Activated CD8-positive, alpha-beta T cell treated with anti-CD3 and anti-CD28 coated beads for 36 hours (primary cell): Measurements from ENCODE around the gene GPC5. TPM values are rescaled to one million over a fixed set of nuclear protein-coding genes. Genes with fewer than 3 reads are reported as not detected.

Experiments
- ATAC-seq: fragments of 200-7000 bp; cut with Tn5 transposase; one replicate; pipeline ENCODE4 v1.10.0; 2021; ENCODE audit warnings: mild to moderate bottlenecking, moderate library complexity
- CTCF ChIA-PET: fragments of 350-600 bp; sonication (Branson Sonifier 250); formaldehyde crosslinking; loops from one replicate; lab custom pipeline; 2021; ENCODE audit warnings: antibody characterized with exemption; lab: Charles Lee
- POLR2A ChIA-PET: fragments of 350-600 bp; sonication (Branson Sonifier 250); formaldehyde crosslinking; loops from one replicate; lab custom pipeline; 2021; ENCODE audit warnings: antibody characterized with exemption; lab: Charles Lee
- DNase-seq: peaks from one replicate; pipeline ENCODE4 v3.0.0-alpha.2; 2020
- H3K27ac Mint-ChIP-seq: one replicate; pipeline ENCODE4 v1.8.0; 2021; ENCODE audit warnings: mild to moderate bottlenecking, mixed read lengths
- H3K27me3 Mint-ChIP-seq: one replicate; pipeline ENCODE4 v1.8.0; 2021; ENCODE audit warnings: mixed read lengths
- H3K36me3 Mint-ChIP-seq: one replicate; pipeline ENCODE4 v1.8.0; 2021; ENCODE audit warnings: low read depth, mixed read lengths
- H3K4me1 Mint-ChIP-seq: one replicate; pipeline ENCODE4 v1.8.0; 2021; ENCODE audit warnings: low read depth, mixed read lengths
- H3K4me3 Mint-ChIP-seq: one replicate; pipeline ENCODE4 v1.8.0; 2021; ENCODE audit warnings: mild to moderate bottlenecking, moderate library complexity, mixed read lengths
- H3K9me3 Mint-ChIP-seq: one replicate; pipeline ENCODE4 v1.8.0; 2021; ENCODE audit warnings: mixed read lengths
- intact Hi-C: fragments of 100-400 bp; cut with micrococcal nuclease; formaldehyde crosslinking; loops from one replicate; pipeline ENCODE4 v1.10.0; 2022
- total RNA-seq, 2 experiments: library from RNA; stranded (reverse); gene quantifications; one replicate each; pipeline ENCODE4 v1.2.3, GENCODE V29; 2021
- TF ChIP-seq, protein P1 (sequence below): fragments of 200-600 bp; IDR thresholded peaks from one replicate; pipeline ENCODE4 v1.8.0; 2022; ENCODE audit warnings: antibody characterized with exemption, mild to moderate bottlenecking

Gene GPC5
- total RNA-seq, 2 experiments from 2014 or later, result 0.13 to 0.14 TPM

DNA sequence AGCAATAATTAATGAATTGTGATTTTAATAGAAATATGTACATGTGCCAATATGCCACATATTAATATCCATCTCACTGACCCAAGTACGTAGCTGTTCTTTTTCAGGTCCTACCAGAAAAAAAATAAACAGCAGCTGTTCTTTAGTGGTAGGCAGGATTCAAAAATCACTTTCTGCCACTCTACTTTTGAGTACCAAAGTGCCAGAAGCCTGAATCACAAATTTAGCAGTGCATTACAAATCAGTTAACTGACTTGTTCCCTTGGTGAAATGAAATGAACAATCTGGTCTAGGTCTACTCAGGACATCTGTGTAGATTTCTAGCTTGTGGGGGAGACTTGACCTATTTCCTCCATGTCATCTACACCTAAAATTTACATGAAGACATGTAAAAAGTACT lies 1052.6 kb downstream of the GPC5 start:
- no peaks in the 10 kb centered on the region for H3K4me1 Mint-ChIP-seq
- no peaks in the 10 kb centered on the region for H3K36me3 Mint-ChIP-seq
- no peaks in the 10 kb centered on the region for H3K27me3 Mint-ChIP-seq
- ATAC-seq (no peak), DNase-seq (no peak)
- ChIA-PET CTCF (no interaction called here), POLR2A (no interaction called here)
- H3K27ac Mint-ChIP-seq, result no peak overlapping the region
- peaks cover 6% of the 10 kb centered on the region for H3K9me3 Mint-ChIP-seq
- intact Hi-C loops, result no loop called here
- TF ChIP-seq, protein P1, sequence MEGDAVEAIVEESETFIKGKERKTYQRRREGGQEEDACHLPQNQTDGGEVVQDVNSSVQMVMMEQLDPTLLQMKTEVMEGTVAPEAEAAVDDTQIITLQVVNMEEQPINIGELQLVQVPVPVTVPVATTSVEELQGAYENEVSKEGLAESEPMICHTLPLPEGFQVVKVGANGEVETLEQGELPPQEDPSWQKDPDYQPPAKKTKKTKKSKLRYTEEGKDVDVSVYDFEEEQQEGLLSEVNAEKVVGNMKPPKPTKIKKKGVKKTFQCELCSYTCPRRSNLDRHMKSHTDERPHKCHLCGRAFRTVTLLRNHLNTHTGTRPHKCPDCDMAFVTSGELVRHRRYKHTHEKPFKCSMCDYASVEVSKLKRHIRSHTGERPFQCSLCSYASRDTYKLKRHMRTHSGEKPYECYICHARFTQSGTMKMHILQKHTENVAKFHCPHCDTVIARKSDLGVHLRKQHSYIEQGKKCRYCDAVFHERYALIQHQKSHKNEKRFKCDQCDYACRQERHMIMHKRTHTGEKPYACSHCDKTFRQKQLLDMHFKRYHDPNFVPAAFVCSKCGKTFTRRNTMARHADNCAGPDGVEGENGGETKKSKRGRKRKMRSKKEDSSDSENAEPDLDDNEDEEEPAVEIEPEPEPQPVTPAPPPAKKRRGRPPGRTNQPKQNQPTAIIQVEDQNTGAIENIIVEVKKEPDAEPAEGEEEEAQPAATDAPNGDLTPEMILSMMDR, result no peak
- H3K4me3 Mint-ChIP-seq, result no peak overlapping the region

DNA sequence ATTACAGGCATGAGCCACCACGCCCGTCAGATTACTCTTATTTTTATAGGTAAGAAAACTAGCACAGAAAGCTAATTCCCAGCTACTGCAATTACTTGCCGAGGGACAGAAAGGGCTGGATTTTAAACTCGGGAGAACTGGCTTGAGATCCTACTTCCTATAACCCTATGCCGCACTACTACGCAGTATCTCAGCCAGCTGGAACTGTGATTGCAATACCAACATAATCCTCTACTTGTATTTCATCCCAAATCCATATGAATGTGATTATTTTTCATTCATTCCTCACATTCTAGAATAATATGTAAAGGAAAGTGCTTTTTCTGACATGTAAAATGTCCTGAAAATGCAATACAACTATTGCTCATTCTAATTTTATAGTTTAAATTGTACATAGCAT lies 1054.4 kb downstream of the GPC5 start:
- CTCF ChIA-PET, result no interaction called here
- H3K9me3 Mint-ChIP-seq, result peaks cover 2% of the 10 kb centered on the region
- H3K4me3 Mint-ChIP-seq, result no peak overlapping the region
- ATAC-seq, result no peak
- H3K4me1 Mint-ChIP-seq, result no peaks in the 10 kb centered on the region
- POLR2A ChIA-PET, result no interaction called here
- H3K27ac Mint-ChIP-seq, result no peak overlapping the region
- no peaks in the 10 kb centered on the region for H3K27me3 Mint-ChIP-seq
- no peak for DNase-seq
- intact Hi-C loops, result no loop called here
- TF ChIP-seq, protein P1, result no peak
- H3K36me3 Mint-ChIP-seq, result no peaks in the 10 kb centered on the region

DNA sequence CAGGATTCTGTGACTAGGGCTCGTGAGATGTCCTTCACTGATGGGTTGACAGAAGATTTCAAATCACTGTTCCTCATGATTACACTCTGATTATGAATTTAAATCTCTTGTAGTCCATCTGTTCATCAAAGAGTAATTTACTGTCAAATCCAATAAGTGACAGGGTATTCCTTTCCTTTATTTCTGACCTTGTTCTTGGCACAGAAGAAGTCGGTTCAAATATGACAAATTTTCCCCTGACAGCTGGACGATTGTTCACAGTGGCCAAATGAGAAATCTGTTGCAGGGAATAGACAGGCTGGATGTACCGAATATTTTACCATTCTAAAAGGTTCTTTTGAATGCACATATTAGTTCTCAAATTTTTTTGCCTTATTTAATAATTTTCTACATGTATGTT lies 1060.9 kb downstream of the GPC5 start:
- TF ChIP-seq, protein P1, result no peak
- Mint-ChIP-seq H3K9me3 (no peaks in the 10 kb centered on the region), H3K27ac (no peak overlapping the region), H3K4me3 (no peak overlapping the region), H3K4me1 (no peaks in the 10 kb centered on the region), H3K36me3 (no peaks in the 10 kb centered on the region), H3K27me3 (no peaks in the 10 kb centered on the region)
- intact Hi-C loops, result no loop called here
- DNase-seq (no peak), ATAC-seq (no peak)
- ChIA-PET POLR2A (no interaction called here), CTCF (no interaction called here)

DNA sequence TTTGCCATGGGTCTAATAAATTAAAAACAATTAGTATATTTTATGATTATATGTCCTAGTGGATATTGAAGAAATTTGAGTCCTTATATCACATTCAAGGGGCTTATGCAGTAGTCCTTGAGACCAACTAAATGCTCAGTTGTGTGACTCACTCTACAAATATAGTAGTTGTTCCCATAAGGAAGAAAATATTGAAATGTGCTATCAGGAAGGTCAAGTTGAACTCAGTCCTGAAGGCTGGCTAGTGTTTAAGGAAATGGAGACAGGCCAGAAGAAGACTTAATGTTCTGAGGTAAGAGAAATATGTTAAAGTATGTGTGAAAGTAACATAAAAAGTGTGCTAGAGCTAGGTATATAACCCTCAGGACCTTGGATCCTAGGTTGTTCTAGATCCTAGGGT lies 1062.1 kb downstream of the GPC5 start:
- H3K4me3 Mint-ChIP-seq, result no peak overlapping the region
- no peaks in the 10 kb centered on the region for H3K27me3 Mint-ChIP-seq
- ATAC-seq (no peak), DNase-seq (no peak)
- CTCF ChIA-PET, result no interaction called here
- no peaks in the 10 kb centered on the region for H3K9me3 Mint-ChIP-seq
- H3K27ac Mint-ChIP-seq, result no peak overlapping the region
- POLR2A ChIA-PET, result no interaction called here
- H3K4me1 Mint-ChIP-seq, result no peaks in the 10 kb centered on the region
- H3K36me3 Mint-ChIP-seq, result no peaks in the 10 kb centered on the region
- intact Hi-C loops, result no loop called here
- TF ChIP-seq, protein P1, result no peak

DNA sequence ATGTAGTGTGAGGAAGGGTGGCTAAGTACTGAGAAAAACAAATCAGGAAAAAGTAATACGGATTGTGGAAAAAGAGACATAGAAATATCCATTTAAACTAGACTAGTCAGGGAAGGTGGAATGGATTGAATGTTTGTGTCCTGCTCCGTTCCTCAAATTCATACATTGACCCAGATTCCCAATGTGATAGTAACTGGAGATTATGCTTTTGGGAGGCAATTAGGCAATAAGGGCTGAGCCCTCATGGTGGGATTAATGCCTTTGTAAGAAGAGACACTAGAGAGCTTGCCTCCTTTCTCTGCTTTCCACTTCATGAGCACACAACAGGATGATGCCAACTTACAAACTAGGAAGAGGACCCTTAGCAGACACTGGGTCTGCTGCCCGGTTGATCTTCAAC lies 1063.0 kb downstream of the GPC5 start:
- POLR2A ChIA-PET, result no interaction called here
- ATAC-seq (no peak), DNase-seq (no peak)
- Mint-ChIP-seq H3K9me3 (peaks cover 2% of the 10 kb centered on the region), H3K27me3 (no peaks in the 10 kb centered on the region), H3K27ac (no peak overlapping the region), H3K36me3 (no peaks in the 10 kb centered on the region), H3K4me1 (no peaks in the 10 kb centered on the region), H3K4me3 (no peak overlapping the region)
- CTCF ChIA-PET, result no interaction called here
- intact Hi-C loops, result no loop called here
- TF ChIP-seq, protein P1, result no peak
